ENCODE results near the gene MTHFSD.

GRCh38 chr16:86571530-86571915 is 16.5 kb upstream of the MTHFSD start:
- TF ChIP-seq POLR2A (IDR thresholded peaks at IDR 0.05) = no peak
- no peak for TF ChIP-seq CTCF (IDR thresholded peaks at IDR 0.05)
- no peak for TF ChIP-seq POLR2AphosphoS5 (IDR thresholded peaks at IDR 0.05)

Measured in breast epithelium (tissue), 3 donors.